ENCODE results near the gene TNK1. TPM values are rescaled to one million over a fixed set of nuclear protein-coding genes. Genes with fewer than 3 reads are reported as not detected.

Gene TNK1
- total and polyA plus RNA-seq, 9 of the 15 experiments (the other 6 are each of a cell fraction or from before 2014, with no cell fraction given): 0.28 to 5.2 (median 2.1) TPM

- Histone ChIP-seq H3K27me3 (ENCODE audit: control insufficient read depth in 2 of 2, insufficient read depth in 2 of 2, low read length in 2 of 2) (no peaks in the 10 kb centered on the region), H3K79me2 (ENCODE audit: control insufficient read depth, insufficient read depth, low read length) (no peaks in the 10 kb centered on the region), H3K4me3 (no peak overlapping the region), H3K4me2 (ENCODE audit: insufficient read depth, low read length) (no peak overlapping the region), H2AFZ (ENCODE audit: low read depth, low read length) (no peak overlapping the region), H3K9me1 (ENCODE audit: control insufficient read depth, insufficient read depth, low read length) (no peaks in the 10 kb centered on the region), H3K9ac (ENCODE audit: insufficient read depth in 1 of 2, low read depth in 2 of 2, low read length in 2 of 2) (no peak overlapping the region), H3K4me1 (replicated peaks in 1 of 2; ENCODE audit: control insufficient read depth in 2 of 2, insufficient read depth in 2 of 2, low read length in 2 of 2) (peaks cover 0 to 16% of the 10 kb centered on the region in 2 experiments; a peak in 2 of 5 replicates), H4K20me1 (replicated peaks; ENCODE audit: control insufficient read depth, insufficient read depth, low read length) (no peaks in the 10 kb centered on the region), H3K27ac (ENCODE audit: extremely low read depth, low read depth, low read length) (no peak overlapping the region), H3K9me3 (replicated peaks; ENCODE audit: control insufficient read depth, insufficient read depth, low read depth, low read length) (no peaks in the 10 kb centered on the region), H3K36me3 (ENCODE audit: control insufficient read depth, insufficient read depth, low read length) (0 out of 3 replicates have a peak, but pooled peaks cover 3% of the 10 kb centered on the region)
- no TSS peak for BruUV-seq (replicated peaks)
- POLR2A ChIA-PET: interaction anchor here (1.1 kb wide), 1 partner anchor 8 kb away, joined by 3 read pairs; no protein-coding TSS in a partner anchor
- peak; percentile 79 for TF ChIP-seq RFX1 (IDR thresholded peaks at IDR 0.05)
- TF ChIP-seq ATF4 (CRISPR knock-in tag; IDR thresholded peaks at IDR 0.05): no peak
- intact Hi-C loops (cut with micrococcal nuclease) (no loop called here), in situ Hi-C loops (cut with MboI) (no loop called here)
- FAIRE-seq (no peak), ATAC-seq (no peak), DNase-seq (ENCODE audit: extremely low read depth in 1 of 4, low spot score in 3 of 4) (no peak)
- CTCF ChIA-PET (ENCODE audit: low intra/inter-chr PET ratio): no interaction called here
- WGBS (ENCODE audit: insufficient coverage, low coverage, missing lambda C conversion rate): 35% methylated on average over 6 of the region's 6 CpGs
Measured at GRCh38 chr17:7413346-7413985, 32.6 kb downstream of the TNK1 start.

- DNase-seq (ENCODE audit: extremely low read depth in 1 of 4, low spot score in 3 of 4): no peak
- ChIA-PET POLR2A (no interaction called here), CTCF (ENCODE audit: low intra/inter-chr PET ratio) (no interaction called here)
- Histone ChIP-seq H3K36me3 (ENCODE audit: control insufficient read depth, insufficient read depth, low read length) (no peaks in the 10 kb centered on the region), H3K4me2 (ENCODE audit: insufficient read depth, low read length) (no peak overlapping the region), H3K4me1 (replicated peaks in 1 of 2; ENCODE audit: control insufficient read depth in 2 of 2, insufficient read depth in 2 of 2, low read length in 2 of 2) (peaks cover 0 to 16% of the 10 kb centered on the region in 2 experiments; a peak in 2 of 5 replicates), H3K27me3 (ENCODE audit: control insufficient read depth in 2 of 2, insufficient read depth in 2 of 2, low read length in 2 of 2) (no peaks in the 10 kb centered on the region), H3K9ac (ENCODE audit: insufficient read depth in 1 of 2, low read depth in 2 of 2, low read length in 2 of 2) (no peak overlapping the region; a peak in 1 of 4 replicates), H2AFZ (ENCODE audit: low read depth, low read length) (no peak overlapping the region), H3K4me3 (no peak overlapping the region), H3K79me2 (ENCODE audit: control insufficient read depth, insufficient read depth, low read length) (no peaks in the 10 kb centered on the region), H4K20me1 (replicated peaks; ENCODE audit: control insufficient read depth, insufficient read depth, low read length) (no peaks in the 10 kb centered on the region), H3K9me3 (replicated peaks; ENCODE audit: control insufficient read depth, insufficient read depth, low read depth, low read length) (no peaks in the 10 kb centered on the region), H3K9me1 (ENCODE audit: control insufficient read depth, insufficient read depth, low read length) (no peaks in the 10 kb centered on the region), H3K27ac (ENCODE audit: extremely low read depth, low read depth, low read length) (no peak overlapping the region)
- intact Hi-C loops (cut with micrococcal nuclease): no loop called here
- WGBS (ENCODE audit: insufficient coverage, low coverage, missing lambda C conversion rate): 53% methylated on average over 12 of the region's 14 CpGs
- BruUV-seq (replicated peaks): no TSS peak
- no peak for FAIRE-seq
- ATAC-seq: no peak
- no peak for TF ChIP-seq HMGN3 (IDR thresholded peaks at IDR 0.05; ENCODE audit: borderline replicate concordance, extremely low read depth, insufficient read length, low read depth, low read length)
- no peak for TF ChIP-seq HOXB6 (CRISPR knock-in tag; IDR thresholded peaks at IDR 0.05; ENCODE audit: borderline replicate concordance)
- TF ChIP-seq ZKSCAN3 (CRISPR knock-in tag; IDR thresholded peaks at IDR 0.05): no peak
- no peak for TF ChIP-seq POLR2A (conservative IDR thresholded peaks at IDR 0.05)
- TF ChIP-seq SREBF2 (CRISPR knock-in tag; IDR thresholded peaks at IDR 0.05): no peak
- TF ChIP-seq CHD2 (IDR thresholded peaks at IDR 0.05; ENCODE audit: low read depth, low read length): no peak
- no peak for TF ChIP-seq ILK (tag; IDR thresholded peaks at IDR 0.05; ENCODE audit: borderline replicate concordance, low read depth)
- no peak for TF ChIP-seq FOXA1 (IDR thresholded peaks at IDR 0.05; ENCODE audit: borderline replicate concordance)
- no peak for TF ChIP-seq NR2C1 (IDR thresholded peaks at IDR 0.05)
- TF ChIP-seq NR2C1 (tag; IDR thresholded peaks at IDR 0.05): no peak
- TF ChIP-seq GTF2E2 (tag; IDR thresholded peaks at IDR 0.05): no peak
- TF ChIP-seq NFXL1 (CRISPR knock-in tag; IDR thresholded peaks at IDR 0.05): no peak
- in situ Hi-C loops (cut with MboI): no loop called here
Measured at GRCh38 chr17:7414837-7415236, 33.9 kb downstream of the TNK1 start.
